Measurements from ENCODE around the gene FMN1. TPM values are rescaled to one million over a fixed set of nuclear protein-coding genes. Genes with fewer than 3 reads are reported as not detected.
A peak's percentile ranks its signal among the peaks of the same experiment; 100 is the strongest.

FMN1 gene
- total RNA-seq, 4 donors from 2014 or later = 4.3 to 10.1 (median 8.8) TPM

DNA sequence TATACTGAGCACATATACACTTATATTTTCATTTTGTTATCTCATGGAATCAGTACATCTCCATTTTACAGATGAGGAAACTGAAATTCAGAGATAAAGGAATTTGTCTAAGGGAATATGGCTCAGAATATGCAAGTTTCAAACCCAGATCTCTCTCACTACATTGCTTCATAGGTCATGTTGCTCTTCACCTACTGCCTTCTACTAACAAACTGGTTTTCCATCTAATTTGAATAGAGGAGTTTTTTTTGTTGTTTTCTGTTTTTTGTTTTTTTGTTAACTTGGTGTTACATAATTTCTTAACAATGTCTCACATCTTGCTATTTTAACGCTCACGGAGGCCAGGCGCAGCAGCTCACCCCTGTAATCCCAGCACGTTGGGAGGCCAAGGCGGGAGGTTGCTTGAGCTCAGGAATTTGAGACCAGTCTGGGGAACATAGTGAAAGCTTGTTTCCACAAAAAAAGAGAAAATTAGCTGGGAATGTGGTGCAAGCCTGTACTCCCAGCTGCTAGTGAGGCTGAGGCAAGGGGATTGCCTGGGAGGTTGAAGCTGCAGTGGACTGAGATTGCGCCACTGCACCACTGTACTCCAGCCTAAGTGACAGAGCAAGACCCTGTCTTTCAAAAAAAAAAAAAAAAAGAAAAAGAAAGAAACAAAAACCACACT is 37.0 kb downstream of the FMN1 start:
- TF ChIP-seq, protein P1, sequence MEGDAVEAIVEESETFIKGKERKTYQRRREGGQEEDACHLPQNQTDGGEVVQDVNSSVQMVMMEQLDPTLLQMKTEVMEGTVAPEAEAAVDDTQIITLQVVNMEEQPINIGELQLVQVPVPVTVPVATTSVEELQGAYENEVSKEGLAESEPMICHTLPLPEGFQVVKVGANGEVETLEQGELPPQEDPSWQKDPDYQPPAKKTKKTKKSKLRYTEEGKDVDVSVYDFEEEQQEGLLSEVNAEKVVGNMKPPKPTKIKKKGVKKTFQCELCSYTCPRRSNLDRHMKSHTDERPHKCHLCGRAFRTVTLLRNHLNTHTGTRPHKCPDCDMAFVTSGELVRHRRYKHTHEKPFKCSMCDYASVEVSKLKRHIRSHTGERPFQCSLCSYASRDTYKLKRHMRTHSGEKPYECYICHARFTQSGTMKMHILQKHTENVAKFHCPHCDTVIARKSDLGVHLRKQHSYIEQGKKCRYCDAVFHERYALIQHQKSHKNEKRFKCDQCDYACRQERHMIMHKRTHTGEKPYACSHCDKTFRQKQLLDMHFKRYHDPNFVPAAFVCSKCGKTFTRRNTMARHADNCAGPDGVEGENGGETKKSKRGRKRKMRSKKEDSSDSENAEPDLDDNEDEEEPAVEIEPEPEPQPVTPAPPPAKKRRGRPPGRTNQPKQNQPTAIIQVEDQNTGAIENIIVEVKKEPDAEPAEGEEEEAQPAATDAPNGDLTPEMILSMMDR (IDR thresholded peaks at IDR 0.05) = no peak
- TF ChIP-seq POLR2A (IDR thresholded peaks at IDR 0.05) = no peak
- Histone ChIP-seq H3K9me3 (no peaks in the 10 kb centered on the region), H3K36me3 (no peaks in the 10 kb centered on the region), H3K27me3 (no peaks in the 10 kb centered on the region), H3K27ac (no peak overlapping the region), H3K4me3 (no peak overlapping the region), H3K4me1 (peaks cover 5 to 13% (median 9%) of the 10 kb centered on the region in 3 donors)
- intact Hi-C loops (cut with DNase I) = no loop called here
- no peak for DNase-seq
- 67 to 82% methylated on average over 3 of the region's 6 CpGs for WGBS, 2 donors

DNA sequence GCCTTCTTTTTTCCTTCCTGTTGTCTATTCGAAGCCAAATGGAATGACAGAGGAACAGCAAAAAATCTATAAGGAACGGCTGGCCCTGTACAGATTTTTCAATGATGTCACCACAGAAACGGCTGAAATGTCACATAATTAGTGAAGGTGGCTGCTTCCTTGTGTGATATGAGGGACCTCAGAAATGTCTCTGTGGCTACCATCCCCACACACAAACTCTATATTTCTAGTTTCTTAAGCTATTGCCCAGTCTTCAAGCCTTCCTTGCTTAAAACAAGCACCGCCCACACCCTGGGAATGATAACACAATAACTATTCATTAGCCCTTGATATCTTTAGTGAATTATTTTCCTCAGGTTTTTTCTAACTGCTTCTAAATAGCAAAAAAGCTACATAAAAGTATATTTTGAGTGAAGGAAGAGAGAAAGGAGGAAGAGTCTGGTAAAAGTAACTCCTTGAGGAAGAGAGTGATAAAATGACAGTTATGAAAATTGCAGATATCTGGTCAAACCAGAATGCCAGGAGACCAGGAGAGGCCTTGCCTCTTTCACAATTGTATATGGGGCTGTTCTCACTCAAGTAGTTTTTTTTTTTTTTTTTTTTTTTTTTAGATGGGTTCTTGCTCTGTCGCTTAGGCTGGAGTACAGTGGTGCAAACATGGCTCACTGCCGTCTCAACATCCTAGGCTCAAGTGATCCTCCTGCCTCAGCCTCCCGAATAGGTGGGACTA is 38.7 kb downstream of the FMN1 start:
- no peak for TF ChIP-seq POLR2A (IDR thresholded peaks at IDR 0.05)
- TF ChIP-seq, protein P1 (IDR thresholded peaks at IDR 0.05) = no peak
- intact Hi-C loops (cut with DNase I) = no loop called here
- H3K27ac ChIP-seq = no peak overlapping the region

DNA sequence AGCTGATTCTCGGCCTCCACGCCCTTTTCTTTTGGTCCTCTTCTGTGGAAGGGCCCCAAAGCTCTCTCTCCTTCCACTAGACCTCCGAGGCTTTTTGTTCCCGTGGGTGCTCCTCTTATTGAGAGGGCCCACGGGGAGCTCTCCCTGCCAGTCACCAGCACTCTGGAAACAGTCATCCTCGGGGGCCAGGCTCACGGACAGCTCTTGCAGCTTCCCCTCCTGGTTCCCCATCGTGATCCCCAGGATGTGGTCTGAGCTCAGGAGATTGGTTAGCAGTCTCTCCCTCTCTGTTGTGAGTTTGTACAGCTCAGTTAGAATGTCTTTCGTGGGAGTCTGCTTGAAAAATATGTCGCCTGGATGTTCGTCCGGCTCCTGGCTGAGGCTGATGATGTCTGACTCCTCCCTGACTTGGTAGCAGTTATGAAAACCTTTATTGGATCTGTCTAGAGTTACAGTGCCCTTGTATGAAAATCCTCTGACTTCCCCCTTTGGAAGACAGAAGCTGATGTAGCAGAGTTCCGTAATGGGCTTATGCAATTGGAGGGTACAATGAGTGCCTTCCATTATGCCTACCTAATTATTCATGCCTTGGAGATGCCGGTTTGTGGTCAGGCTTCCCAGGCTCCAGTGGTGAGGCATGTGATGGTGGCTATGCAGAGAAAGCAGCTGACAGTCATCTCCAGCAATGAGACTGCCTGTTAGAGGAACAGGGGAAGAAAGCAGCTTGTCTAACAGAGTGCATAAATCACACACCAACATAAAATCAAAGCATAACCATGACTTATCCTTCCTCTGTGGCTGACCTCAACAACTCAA is 40.0 kb downstream of the FMN1 start:
- intact Hi-C loops (cut with DNase I) = no loop called here
- TF ChIP-seq POLR2A (IDR thresholded peaks at IDR 0.05) = peak in 1 of 4 donors; percentile 19
- TF ChIP-seq, protein P1 (IDR thresholded peaks at IDR 0.05) = no peak
- Histone ChIP-seq H3K27ac (peak overlapping the region in 3 of 4 donors; percentile 9 to 52 (median 45)), H3K27me3 (no peaks in the 10 kb centered on the region), H3K4me1 (peaks cover 0 to 12% (median 11%) of the 10 kb centered on the region in 3 donors), H3K4me3 (peak overlapping the region in 2 of 4 donors; percentile 21 to 40), H3K36me3 (no peaks in the 10 kb centered on the region), H3K9me3 (no peaks in the 10 kb centered on the region)
- 71 to 80% methylated on average over 11 to 13 of the region's 14 CpGs for WGBS, 2 donors
- DNase-seq = no peak

More for the DNA sequence above, 38.7 kb downstream of the FMN1 start:
- DNase-seq = no peak
- Histone ChIP-seq H3K27me3 (no peaks in the 10 kb centered on the region), H3K4me1 (peaks cover 0 to 9% (median 6%) of the 10 kb centered on the region in 3 donors), H3K36me3 (no peaks in the 10 kb centered on the region), H3K4me3 (no peak overlapping the region), H3K9me3 (no peaks in the 10 kb centered on the region)
- WGBS, 2 donors = 81 to 82% methylated on average over 7 of the region's 7 CpGs

DNA sequence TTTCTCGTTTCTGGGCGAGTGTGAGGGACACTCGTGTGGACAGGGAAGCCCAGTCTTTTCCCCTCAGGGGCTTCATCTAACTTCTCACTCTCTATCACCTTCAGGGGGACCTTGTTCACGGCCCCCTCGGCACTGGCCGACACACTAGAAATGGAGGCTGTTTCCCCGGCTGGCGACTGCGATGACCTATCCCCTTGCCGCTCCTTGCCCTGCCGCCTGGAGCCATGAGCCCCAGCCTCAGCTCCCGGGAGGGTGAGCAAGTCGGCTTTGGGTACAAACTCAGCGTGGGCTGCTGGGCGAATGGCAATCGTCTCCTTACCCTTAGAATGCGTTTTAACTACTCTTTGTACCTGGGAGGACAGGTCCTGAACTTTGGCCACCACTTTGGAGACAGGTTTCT is 41.0 kb downstream of the FMN1 start:
- WGBS, 2 donors = 80 to 92% methylated on average over 7 to 8 of the region's 17 CpGs
- intact Hi-C loops (cut with DNase I) = no loop called here
- no peak for DNase-seq
- no peaks in the 10 kb centered on the region for H3K9me3 ChIP-seq
- no peaks in the 10 kb centered on the region for H3K27me3 ChIP-seq
- H3K36me3 ChIP-seq = no peaks in the 10 kb centered on the region
- peaks cover 0 to 12% (median 11%) of the 10 kb centered on the region in 3 donors for H3K4me1 ChIP-seq
- H3K4me3 ChIP-seq = peak overlapping the region in 2 of 4 donors; percentile 21 to 40
- TF ChIP-seq, protein P1 (IDR thresholded peaks at IDR 0.05) = no peak
- no peak for TF ChIP-seq POLR2A (IDR thresholded peaks at IDR 0.05)
- peak overlapping the region in 3 of 4 donors; percentile 45 to 52 (median 47) for H3K27ac ChIP-seq

Measured in esophagus squamous epithelium (tissue), 5 donors.